Mononuclear cell (primary cell): ENCODE measurements around the gene SLC19A1. TPM values are rescaled to one million over a fixed set of nuclear protein-coding genes. Genes with fewer than 3 reads are reported as not detected.

Experiments used
- H3K27me3 ChIP-seq: 2 replicates; pipeline ENCODE4 v1.6.0; 2011; ENCODE audit warnings: low read length, control low read depth; ENCODE audit not compliant: insufficient read depth
- H3K4me1 ChIP-seq: 2 replicates; pipeline ENCODE4 v1.5.1; 2011; ENCODE audit warnings: mild to moderate bottlenecking, low read length, control low read depth; ENCODE audit not compliant: insufficient read depth
- H3K4me3 ChIP-seq: 2 replicates; pipeline ENCODE4 v1.5.1; 2011; ENCODE audit warnings: mild to moderate bottlenecking, low read length, moderate library complexity
- H3K9me3 ChIP-seq: 2 replicates; pipeline ENCODE4 v1.5.1; 2011; ENCODE audit warnings: low read depth, mild to moderate bottlenecking, control low read depth, low read length
- total RNA-seq: library from RNA; depleted of rRNA; stranded (reverse); fragments of >200 nt; gene quantifications from one replicate; pipeline ENCODE4 v1.2.3, GENCODE V29; 2012

The SLC19A1 gene
- total RNA-seq, 1 donor = 10.6 TPM

- H3K4me3 ChIP-seq = peak overlapping the region; percentile 15
- peaks cover 47% of the 10 kb centered on the region for H3K4me1 ChIP-seq
- H3K27me3 ChIP-seq = no peaks in the 10 kb centered on the region
- H3K9me3 ChIP-seq = no peaks in the 10 kb centered on the region
These were observed 64.0 kb downstream of the SLC19A1 start for GRCh38 chr21:45478115-45478801.

GRCh38 chr21:45477176-45478114 lies 64.8 kb downstream of the SLC19A1 start:
- no peak overlapping the region for H3K4me3 ChIP-seq
- no peaks in the 10 kb centered on the region for H3K9me3 ChIP-seq
- H3K4me1 ChIP-seq = peaks cover 40% of the 10 kb centered on the region
- H3K27me3 ChIP-seq = no peaks in the 10 kb centered on the region

- Histone ChIP-seq H3K4me3 (no peak overlapping the region), H3K9me3 (no peaks in the 10 kb centered on the region), H3K27me3 (no peaks in the 10 kb centered on the region), H3K4me1 (peaks cover 33% of the 10 kb centered on the region)
These were observed 65.7 kb downstream of the SLC19A1 start for GRCh38 chr21:45476582-45476981.

DNA sequence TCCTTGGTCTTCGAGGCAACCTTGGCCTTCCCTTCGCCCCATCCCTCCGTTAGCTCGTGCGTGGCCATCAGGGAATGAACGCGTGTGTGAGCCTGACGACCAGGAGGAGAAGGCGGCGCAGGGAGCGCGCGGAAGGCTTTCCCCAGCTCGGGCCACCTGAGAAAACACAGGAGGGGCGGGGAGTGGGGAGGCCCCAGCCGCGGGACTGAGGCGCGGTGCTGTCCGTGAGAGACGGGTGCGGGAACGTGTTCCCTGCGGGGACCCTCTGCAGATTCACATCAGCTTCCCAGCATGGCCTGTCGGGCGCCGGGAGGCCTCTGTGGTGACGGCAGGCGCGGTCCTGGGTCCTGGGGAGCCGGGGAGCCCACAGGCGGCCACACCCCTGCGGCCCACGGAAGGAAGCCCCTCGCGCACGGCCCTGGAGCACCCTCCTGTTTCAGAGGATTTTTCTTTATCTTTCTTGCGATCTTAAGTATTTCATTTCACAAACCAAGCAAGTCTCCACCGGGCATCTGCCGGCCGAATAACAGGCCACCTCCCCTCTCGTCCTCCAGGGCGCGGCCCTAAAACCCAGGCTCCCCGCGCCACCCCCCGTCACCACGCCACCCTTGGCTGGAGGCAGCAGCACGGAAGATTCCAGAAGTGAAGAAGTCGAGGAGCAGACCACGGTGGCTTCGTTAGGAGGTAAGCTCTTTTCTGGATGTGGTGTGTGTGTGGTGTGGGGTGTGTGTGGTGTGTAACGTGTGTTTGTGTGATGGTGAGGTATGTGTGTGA lies 66.3 kb downstream of the SLC19A1 start:
- Histone ChIP-seq H3K4me1 (peaks cover 33% of the 10 kb centered on the region), H3K4me3 (no peak overlapping the region), H3K9me3 (no peaks in the 10 kb centered on the region), H3K27me3 (no peaks in the 10 kb centered on the region)

DNA sequence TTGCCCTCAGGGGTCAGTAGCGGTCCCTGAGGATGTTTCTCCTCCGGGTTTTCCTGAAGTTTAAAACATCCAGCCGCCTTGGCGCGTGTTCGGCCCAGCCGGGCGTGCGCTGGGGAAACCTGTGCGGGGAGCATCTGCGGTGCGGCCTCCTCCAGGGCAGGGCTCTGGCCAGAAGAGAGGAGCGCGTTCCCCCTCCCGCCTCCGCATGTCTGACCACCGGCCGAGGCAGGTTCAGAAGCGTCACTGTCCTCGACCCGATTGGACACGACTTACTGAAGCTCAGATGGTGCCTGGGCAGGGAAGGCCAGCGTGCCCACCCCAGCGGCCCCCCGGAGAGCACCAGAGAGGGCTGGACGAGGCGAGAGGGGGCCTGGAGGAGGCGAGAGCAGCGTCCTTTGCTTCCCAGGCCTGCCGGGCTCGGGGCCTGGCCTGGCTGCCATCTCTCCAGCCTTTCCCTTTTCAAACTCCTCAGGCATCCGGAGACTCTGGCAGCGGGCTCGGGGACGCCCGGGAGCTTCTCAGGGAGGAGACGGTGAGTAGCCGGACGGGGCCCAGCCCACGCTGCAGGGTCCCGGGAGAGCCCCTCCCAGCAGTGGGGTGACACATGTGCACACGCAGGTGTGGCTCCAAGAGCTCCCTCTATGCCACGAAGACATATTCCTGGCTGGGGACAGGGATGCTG lies 67.1 kb downstream of the SLC19A1 start:
- Histone ChIP-seq H3K4me1 (peaks cover 32% of the 10 kb centered on the region), H3K9me3 (no peaks in the 10 kb centered on the region), H3K27me3 (no peaks in the 10 kb centered on the region), H3K4me3 (no peak overlapping the region)

- Histone ChIP-seq H3K4me1 (peaks cover 25% of the 10 kb centered on the region), H3K9me3 (no peaks in the 10 kb centered on the region), H3K27me3 (no peaks in the 10 kb centered on the region), H3K4me3 (no peak overlapping the region)
These were observed 67.8 kb downstream of the SLC19A1 start for GRCh38 chr21:45474323-45474950.

DNA sequence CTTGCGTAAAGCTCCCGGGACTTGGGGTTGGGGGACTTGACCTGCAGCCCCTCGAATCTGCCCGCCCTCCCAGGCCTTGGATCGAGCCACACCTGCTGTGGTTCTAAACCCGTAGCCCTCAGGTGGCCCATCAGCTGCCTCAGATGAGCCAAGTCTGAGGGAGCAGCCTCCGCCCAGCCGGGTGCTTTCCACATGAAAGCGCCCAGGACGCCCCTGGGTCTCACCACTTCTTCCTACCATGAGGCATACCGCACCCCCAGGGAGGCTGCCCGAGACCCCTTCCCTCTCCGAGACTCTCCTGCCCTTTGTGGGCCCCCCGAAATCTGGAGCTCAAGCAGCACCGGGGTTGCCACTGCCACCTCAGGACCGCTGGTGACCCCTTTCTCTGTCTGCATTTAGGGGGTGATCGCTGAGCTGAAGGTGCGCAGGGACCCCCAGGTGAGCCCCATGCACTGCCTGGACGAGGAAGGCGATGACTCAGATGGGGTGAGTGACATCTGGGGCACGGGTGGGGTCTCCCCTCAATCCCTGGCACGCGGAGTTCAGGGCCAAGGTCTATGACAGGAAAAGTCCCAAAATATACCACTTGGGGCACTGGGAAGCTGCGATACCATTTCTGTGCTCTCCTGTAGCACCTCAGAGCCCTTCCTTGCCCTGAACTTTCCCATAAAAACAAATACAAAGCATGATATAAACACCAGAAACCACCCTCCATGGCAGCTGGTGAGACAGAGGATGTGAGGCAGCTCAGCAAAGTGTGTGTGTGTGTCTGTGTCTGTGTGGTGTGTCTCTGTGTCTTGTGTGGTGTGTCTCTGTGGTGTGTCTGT lies 68.5 kb downstream of the SLC19A1 start:
- H3K27me3 ChIP-seq = no peaks in the 10 kb centered on the region
- H3K4me3 ChIP-seq = no peak overlapping the region
- peaks cover 18% of the 10 kb centered on the region for H3K4me1 ChIP-seq
- H3K9me3 ChIP-seq = no peaks in the 10 kb centered on the region

DNA sequence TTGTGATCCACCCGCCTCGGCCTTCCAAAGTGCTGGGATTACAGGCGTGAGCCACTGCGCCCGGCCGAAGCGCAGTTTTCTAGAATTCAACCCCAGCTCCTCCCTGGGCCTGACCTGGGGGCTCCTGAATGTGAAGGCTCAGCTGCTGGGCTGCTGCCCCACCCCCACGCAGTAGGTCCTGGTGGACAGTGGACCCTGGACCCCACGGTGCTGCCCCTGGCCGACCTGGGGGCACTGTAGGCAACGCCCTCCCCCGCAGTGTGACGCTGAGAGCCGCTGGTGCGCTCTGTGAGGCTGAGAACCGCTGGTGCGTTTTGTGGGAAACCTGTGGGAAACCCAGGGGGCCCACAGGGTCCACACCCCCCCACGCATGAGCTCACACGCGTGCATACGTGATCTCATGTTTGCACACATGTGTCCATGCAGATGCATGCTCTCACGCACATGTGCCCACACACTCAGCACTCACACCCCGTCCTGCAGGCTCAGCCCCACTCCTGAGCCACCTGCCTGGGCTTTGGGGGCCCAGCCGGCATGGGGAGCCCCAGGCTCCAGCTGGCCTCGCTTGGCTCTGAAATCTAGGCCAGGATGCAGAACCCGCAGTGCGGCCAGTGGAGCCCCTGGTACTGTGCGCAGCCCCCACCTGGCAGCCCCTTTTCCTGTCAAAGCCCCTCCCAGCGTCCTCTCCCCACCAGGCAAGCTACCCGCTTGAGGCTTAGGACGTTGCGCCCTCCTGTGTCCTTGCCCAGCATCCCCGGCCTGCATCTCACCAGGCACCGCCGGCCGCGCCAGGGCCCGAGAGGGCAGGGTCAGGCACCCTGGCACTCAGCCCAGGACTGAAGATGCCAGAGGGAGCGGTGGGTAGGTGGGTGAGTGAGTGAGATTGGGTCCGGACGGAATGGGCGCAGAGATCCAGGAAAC lies 69.5 kb downstream of the SLC19A1 start:
- H3K27me3 ChIP-seq = no peaks in the 10 kb centered on the region
- peaks cover 10% of the 10 kb centered on the region for H3K4me1 ChIP-seq
- H3K9me3 ChIP-seq = no peaks in the 10 kb centered on the region
- H3K4me3 ChIP-seq = no peak overlapping the region

- Histone ChIP-seq H3K9me3 (no peaks in the 10 kb centered on the region), H3K27me3 (no peaks in the 10 kb centered on the region), H3K4me1 (no peaks in the 10 kb centered on the region), H3K4me3 (no peak overlapping the region)
These were observed 70.6 kb downstream of the SLC19A1 start for GRCh38 chr21:45471525-45472221.

DNA sequence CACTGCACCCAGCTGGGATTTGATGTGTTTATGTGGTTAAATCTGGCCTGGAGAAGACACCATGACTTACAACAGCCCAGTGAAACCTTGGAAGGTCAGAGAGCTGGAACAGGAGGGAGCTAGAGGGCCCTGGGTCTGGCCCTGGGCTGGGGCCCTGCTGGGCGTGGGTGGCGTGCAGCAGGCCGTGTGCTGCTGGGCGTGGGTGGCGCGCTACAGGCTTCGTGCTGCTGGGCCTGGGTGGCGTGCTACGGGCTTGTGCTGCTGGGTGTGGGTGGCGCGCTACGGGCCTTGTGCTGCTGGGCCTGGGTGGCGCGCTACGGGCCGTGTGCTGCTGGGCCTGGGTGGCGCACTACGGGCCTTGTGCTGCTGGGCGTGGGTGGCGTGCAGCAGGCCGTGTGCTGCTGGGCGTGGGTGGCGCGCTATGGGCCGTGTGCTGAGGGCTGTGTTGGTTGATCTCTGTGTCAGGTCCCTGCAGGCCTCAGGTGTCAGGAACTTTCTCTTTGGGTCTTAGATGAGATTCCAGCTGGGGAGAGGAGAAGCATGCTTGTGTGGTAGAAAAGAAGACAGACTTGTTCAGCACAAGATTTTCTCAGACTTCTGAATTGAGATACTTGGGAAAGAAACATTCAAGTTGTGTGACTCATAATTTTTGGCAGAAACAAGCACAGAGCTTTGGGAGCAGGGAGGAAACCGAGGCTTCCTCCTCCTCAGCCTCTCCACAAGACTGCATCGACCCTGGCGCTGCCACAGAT lies 71.3 kb downstream of the SLC19A1 start:
- Histone ChIP-seq H3K4me3 (no peak overlapping the region), H3K4me1 (no peaks in the 10 kb centered on the region), H3K27me3 (no peaks in the 10 kb centered on the region), H3K9me3 (no peaks in the 10 kb centered on the region)

- Histone ChIP-seq H3K9me3 (no peaks in the 10 kb centered on the region), H3K4me3 (no peak overlapping the region), H3K4me1 (no peaks in the 10 kb centered on the region), H3K27me3 (no peaks in the 10 kb centered on the region)
These were observed 72.1 kb downstream of the SLC19A1 start for GRCh38 chr21:45470087-45470515.
